EH (cell line): ENCODE results near the gene MME.
"Not testable (repeated sequence)": the region's sequence is repeated elsewhere in the genome, so short reads cannot be mapped to it uniquely, and the experiment has no call there.

Experiments used
- DNase-seq: peaks from one replicate; pipeline ENCODE4 v3.0.0-alpha.2; 2015; ENCODE audit warnings: low read depth

MME gene

GRCh38 chr3:155193868-155194267, 113.7 kb downstream of the MME start:
- no peak for DNase-seq

DNA sequence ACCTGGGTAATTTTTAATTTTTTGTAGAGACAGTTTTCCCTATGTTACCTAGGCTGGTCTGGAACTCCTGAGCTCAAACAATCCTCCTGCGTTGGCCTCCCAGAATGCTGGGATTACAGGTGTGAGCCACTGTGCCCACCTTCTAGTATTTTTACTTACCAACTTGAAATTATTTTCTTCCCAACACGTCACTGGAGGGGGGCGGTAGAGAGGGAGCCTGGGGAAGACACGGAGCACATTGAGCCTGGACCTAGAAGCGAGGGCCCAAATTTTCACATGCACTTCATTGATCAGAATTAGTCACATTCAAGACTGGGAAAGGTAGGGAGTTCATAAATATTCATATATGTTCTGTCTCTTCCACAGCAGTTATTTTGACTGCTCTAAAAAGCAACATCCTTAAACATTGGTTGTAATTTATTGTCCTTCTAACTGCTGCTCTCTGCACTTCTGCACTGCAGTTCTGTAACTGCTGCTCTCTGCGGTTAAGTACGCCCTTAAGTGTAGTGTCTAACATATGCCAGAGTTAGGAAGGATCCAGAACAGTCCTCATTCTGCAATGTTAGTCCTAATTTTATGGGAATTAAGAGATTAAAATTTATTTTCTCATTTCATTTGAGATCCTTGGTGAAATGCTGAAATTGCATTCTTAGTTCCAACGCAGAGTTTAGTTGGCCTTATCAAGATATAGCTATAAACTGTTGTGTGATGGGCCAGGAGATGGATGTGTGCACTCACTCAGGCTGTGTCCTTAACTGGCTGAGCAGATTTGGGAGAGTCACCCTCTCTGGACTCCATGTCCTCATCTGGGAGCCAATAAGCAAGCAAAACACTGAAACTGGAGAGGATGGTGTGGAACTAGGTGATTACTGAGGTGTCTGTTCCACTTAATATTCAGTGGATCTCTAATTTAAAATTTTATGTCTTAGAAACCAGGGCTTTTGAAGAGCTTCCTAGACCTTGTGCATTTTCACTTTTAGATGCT, 115.1 kb downstream of the MME start:
- no peak for DNase-seq

- peak; percentile 18 for DNase-seq
Measured at GRCh38 chr3:155196131-155197021, 116.3 kb downstream of the MME start.

- DNase-seq, result no peak
Measured at GRCh38 chr3:155197786-155198185, 117.7 kb downstream of the MME start.

DNA sequence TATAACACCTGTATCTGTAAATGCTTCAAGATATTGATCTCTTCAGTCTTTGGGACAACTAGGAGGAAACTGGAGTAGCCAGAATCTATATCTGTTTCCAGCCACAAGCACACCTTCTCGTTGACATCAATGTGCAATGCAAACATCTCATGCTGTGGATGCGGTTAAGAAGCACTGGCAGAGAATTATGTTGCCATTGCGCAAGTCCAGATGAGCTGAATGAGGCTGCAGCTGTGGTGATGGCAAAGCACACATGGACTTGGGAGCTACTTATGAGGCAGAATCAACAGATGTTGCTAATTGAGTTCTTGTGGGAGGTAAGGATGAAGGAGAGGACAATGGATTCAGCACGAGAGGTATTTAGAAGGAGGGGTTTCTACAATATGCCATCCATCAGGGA, 122.5 kb downstream of the MME start:
- peak; percentile 54 for DNase-seq

- no peak for DNase-seq
Measured at GRCh38 chr3:155204851-155205250, 124.7 kb downstream of the MME start.

GRCh38 chr3:155208183-155208800, 128.2 kb downstream of the MME start:
- DNase-seq, result no peak

DNA sequence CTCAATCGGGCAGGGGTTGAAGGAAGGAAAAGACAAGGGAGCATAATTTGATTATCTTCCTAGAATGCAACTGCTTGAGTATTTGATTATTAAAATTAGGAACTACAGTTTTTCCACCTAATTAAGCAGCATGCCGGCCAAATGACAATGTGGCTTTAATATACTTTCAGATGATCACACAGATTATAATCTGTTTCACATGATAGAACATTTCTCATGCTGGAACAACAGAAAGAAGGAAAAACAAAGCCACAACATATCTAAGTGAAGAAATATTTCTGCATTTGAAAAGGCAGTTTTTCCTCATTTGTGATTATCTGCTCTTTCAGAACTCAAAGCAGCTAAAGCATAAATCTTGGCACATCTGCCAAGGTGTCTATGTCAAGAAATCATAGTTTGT, 130.6 kb downstream of the MME start:
- no peak for DNase-seq

GRCh38 chr3:155211266-155211665, 131.1 kb downstream of the MME start:
- DNase-seq, result peak; percentile 9

GRCh38 chr3:155211940-155212339, 131.8 kb downstream of the MME start:
- no peak for DNase-seq

GRCh38 chr3:155216007-155216406, 135.9 kb downstream of the MME start:
- DNase-seq, result not testable (repeated sequence)

DNA sequence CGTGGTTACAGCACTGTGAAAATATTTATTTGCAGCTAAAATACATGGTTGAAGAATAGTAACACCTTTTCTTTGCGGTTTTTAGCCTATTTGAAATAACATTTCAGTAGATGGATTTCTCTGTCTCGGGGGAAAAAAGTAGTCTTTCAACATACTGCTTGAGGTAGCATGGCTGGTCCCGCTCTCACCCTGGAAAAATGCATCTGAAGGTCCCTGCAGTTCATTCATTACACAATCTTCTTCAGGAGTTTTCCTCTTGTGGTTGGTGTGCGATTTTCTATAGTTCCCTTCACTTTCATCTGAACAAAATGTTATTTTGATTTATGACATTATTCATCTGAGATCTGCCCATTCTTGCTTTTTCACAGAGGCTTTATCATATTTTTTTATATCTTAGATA, 137.5 kb downstream of the MME start:
- DNase-seq, result peak; percentile 24

DNA sequence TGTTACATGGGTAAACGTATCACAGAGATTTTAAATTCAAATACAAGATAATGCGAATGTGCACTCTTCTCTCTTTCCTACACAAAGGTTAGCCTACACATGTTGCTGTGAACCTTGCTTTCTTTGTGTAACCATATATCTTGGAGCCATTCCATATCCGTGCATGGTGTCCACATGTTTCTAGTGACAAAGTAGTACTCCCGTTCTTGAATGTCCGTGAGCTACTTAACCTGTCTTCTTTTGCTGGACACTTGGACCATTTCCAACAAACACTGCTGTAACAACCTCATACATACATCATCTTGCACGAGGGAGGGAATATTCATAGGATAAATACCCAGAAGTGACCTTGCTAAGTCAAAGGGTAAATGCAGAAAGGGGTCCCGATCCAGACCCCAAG, 138.3 kb downstream of the MME start:
- DNase-seq, result no peak

- no peak for DNase-seq
Measured at GRCh38 chr3:155219106-155219505, 139.0 kb downstream of the MME start.

DNA sequence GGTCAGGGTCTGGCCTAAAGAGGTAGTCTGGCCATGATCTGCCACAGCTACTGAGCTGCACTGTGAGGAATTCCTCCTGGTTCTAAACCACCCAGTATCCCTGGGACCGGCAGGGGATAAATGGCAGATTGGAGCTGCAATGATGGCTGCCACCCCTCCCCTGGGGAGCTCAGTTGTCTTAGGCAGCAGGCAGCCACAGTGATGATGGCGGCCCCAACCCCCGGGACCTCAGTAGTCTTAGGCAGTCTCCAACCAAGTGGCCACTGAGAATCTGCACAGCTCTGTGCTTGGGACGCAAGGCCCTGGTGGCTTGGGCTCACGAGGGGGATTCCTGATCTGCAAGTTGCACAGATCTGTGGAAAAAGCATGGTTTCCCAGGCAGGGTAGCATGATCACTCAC, 145.3 kb downstream of the MME start:
- no peak for DNase-seq

DNA sequence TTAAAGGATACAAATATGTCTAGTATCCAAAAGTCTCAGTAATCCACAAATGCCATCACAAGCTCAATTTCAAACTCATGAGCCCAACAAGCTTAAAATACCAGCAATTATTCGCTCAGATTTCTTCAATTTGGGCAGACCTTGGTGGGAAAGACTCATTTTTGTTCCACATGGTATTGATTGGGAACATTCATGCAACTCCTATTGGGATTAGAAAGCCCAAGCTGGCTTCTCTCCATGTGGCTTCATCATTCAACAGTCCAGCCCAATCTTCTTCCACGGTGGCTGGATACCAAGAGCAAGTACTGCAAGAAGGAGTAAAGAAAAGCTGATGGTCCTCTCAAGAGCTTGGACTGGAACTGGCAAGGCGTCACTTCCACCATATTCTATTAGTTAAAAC, 147.0 kb downstream of the MME start:
- DNase-seq, result no peak

- no peak for DNase-seq
Measured at GRCh38 chr3:155228676-155229075, 148.6 kb downstream of the MME start.

DNA sequence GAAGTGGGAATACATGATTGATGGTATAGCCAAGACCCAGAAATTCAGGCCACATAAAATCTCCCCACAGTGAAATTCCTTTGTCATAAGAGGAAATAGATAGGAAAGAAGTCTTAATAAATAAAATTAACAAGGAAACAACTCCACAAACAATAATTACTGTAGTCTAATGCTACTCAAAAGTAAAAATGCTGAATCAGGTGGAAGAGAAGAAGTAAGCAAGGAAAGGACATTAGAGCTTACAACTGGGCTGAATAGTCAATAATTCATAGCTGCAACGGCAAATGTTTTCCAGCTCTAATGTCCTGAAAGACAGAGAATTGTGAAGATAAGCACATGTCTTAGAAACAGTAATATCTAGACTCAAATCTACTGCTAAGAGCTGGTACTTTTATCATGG, 149.0 kb downstream of the MME start:
- DNase-seq, result no peak

GRCh38 chr3:155230382-155230781, 150.3 kb downstream of the MME start:
- peak; percentile 42 for DNase-seq

DNA sequence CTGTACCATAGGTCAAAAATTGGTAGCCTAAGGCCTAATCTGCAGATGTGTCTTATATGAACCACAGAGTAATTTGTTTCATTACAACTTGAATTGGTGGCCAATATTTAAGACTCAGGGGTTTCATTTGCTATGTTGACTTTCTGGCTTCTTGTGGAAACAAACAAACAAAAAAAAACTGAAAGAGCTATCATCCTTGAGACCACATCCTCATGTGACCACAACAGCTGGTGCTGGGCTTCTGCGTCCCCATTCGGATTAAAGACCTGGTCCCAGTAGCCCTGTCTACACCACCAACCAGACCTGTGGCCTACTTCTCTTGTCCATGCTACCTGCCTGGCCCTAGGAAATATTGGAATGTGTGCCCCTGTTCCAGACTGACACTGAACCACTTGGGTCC, 151.7 kb downstream of the MME start:
- DNase-seq, result no peak

- peak; percentile 87 for DNase-seq
Measured at GRCh38 chr3:155232605-155233004, 152.5 kb downstream of the MME start.

- peak; percentile 96 for DNase-seq
Measured at GRCh38 chr3:155233213-155233612, 153.1 kb downstream of the MME start.
